GM18858 (cell line): ENCODE results near the gene NPHP4.

ENCODE experiments used
- ATAC-seq: cut with Tn5 transposase; IDR thresholded peaks from one replicate; pipeline ENCODE4 v1.9.1; 2021; ENCODE audit not compliant: unreplicated experiment

The NPHP4 gene

GRCh38 chr1:5974631-5975030 lies 17.6 kb downstream of the NPHP4 start:
- no peak for ATAC-seq

- no peak for ATAC-seq
Observed at GRCh38 chr1:5973771-5974170, 18.5 kb downstream of the NPHP4 start.

GRCh38 chr1:5972198-5972520 lies 20.1 kb downstream of the NPHP4 start:
- no peak for ATAC-seq

DNA sequence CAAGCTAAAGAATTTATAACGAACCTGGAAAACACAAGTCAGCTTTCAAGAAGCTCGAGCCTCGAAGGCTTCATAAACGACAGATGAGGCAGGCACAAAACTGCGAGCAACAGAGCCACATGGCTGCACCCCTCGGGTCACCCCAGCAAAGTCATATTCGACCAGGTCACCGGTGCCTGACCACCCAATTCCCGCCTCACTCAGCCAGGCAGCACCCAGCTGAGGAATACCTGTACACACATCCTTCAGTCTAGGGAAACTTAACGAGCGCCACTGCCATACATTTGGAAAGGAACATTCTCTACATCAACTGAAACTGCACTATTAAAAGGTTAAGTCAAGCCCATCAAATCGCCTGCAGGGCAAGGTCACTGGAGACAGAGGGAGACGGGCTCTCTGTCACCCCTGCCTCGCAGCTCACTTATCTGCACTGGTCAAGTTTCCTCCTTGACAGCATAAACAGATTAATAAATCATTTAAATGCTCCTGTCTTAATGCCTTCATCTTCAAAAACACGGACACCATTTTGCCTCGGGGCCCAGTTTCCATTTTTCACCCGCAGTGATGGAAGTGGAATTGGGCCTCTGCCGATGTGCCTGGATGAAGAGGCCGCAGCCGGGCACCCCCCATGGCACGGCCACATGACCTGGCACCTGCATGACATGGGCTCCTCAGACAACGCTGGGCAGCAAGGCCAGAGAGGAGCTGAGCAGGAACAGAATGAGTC lies 20.6 kb downstream of the NPHP4 start:
- ATAC-seq: no peak

DNA sequence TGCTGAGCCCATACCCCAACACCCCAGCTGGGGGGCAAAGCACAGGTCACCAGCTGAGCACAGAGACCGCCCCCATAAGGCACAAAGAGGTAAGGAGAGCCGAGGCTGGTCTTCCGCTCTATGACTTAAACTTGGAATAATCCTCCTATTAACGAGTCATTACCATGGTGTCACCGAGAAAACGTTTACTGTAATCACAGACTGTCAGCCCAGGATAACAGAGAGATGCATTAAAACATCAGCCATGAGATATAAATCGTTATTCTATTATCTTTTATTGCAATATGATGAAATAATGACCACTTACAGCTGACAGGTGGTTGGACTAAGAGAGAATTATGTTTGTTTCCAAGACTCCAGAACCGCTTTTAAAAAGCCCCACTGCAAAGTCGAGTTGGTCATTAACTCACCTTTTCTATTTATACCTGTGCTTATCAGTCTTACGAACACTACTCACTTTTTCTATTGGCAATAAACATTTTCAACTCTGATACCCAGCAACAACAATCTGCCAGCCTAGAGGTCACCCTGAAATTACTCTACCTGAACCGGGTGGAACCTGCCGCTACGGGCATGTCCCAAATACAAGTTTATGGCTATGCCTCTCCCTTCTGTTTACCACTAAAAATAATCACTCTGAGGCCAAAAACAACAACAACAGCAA lies 21.5 kb downstream of the NPHP4 start:
- ATAC-seq: no peak

DNA sequence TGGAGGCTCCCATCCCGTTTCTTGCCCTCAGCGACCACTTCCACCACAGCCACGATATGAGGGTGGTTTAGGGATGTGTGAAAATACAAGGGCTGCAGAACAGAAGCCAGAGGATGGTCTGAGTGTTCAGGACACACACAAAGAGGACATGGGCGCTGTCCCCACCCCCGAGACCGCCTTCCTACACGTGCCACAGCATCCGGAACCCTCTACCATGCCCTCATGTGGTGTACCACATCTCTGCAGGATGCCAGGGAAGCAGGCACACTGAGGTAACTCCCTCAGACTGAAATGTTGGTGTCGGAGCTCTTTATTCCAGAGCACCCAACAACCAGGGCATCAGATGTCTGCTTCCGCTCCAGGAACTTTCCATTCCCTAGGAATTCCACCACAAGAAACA lies 23.1 kb downstream of the NPHP4 start:
- ATAC-seq: no peak

GRCh38 chr1:5968161-5968736 lies 24.0 kb downstream of the NPHP4 start:
- ATAC-seq: no peak

GRCh38 chr1:5967351-5968160 lies 24.7 kb downstream of the NPHP4 start:
- no peak for ATAC-seq

- no peak for ATAC-seq
Observed at GRCh38 chr1:5966543-5967205, 25.6 kb downstream of the NPHP4 start.

GRCh38 chr1:5965586-5966131 lies 26.6 kb downstream of the NPHP4 start:
- no peak for ATAC-seq

DNA sequence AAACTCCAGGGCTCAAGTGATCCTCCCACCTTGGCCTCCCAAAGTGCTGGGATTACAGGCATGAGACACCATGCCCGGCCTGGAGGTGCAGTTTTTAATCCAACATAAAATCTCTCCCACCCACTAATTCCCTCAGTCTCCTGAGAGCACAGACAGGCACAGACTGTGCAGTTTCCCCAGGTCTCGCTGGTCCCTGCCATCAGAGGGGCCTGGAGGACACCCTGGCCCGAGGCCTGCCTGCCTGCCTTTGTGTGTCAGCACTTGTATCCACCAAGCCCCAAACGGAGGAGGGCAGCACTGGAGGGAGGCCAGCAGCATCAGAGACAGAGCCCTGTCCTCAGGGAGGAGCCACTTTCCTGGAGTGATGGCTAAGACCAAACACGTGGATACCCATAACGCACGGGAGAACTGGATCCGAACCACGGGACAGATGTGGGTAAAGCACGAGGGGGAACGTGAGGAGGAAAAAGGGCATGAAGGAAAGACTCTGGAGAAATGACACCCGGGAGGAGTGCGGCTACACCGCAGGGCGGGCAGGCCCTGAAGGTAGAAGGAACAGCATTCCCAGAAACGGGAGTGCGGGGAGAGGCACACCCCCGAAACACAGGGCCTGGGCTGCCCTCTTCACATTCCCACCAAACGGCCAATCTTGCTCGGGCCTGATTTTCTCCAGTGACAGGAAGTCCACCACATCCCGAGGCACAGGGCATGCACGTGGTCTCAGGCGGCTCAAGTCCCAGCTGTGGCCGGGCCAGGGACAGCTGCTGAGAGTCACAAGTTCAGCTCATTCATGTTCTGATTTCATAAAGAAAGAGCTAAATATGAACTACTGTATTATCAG lies 29.7 kb downstream of the NPHP4 start:
- no peak for ATAC-seq

DNA sequence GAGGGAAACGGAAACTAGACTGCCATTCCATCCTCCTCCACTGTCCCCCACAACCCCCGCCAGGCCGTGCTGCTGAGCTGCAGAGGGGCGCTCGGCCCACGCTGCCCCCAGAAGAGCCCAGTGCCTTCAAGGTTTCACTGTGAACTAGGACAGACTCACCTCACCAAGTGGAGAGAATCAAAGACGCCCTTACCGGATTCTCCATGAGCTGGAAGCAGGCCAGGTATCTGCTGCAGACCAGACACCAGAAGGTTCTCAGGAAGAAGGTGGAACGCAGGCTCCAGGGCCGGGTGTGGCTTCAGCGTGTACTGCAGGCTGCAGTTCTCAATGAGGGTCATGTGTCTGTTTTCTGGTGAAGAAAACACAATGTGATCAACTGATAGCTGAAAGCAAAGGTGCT lies 30.6 kb downstream of the NPHP4 start:
- no peak for ATAC-seq

DNA sequence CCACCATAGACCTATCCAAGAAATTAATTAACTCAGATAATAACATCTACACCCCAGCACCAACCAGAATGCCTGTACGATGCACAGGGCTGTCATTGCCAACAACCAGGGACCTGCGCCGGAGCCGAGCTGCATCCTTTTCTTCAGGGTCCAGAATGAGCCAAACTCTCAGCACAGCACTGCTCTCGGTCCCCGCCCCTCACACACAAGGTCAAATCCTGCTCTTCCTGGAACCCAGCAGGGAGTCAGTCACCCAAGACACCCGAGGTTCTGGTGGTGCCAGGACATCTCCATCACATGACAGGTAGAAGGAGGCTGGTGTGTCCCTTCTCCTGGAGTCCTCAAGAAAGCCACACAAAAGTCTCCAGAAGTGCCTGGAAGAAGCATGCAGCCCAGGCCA lies 31.9 kb downstream of the NPHP4 start:
- ATAC-seq: no peak

GRCh38 chr1:5959667-5960230 lies 32.5 kb downstream of the NPHP4 start:
- no peak for ATAC-seq

DNA sequence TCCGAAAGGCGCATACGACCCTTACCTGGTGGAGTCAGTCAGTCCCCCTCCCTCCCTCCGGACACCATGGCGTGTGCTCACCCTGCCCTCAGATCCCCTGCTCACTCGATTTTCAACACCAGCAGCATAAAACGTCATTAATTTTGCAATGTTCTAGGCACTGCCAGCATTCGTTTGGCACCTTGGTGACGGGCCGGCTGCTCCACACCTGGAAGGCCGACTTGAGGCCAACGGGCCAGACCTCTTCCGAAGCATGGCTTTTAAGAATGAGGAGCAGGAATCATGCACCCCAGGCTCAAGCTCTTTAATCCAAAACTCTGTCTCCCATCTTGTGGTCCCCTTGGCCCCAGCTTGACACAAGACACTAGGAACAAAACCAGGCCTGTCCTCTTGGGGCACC lies 33.1 kb downstream of the NPHP4 start:
- ATAC-seq: no peak

- no peak for ATAC-seq
Observed at GRCh38 chr1:5956022-5956830, 36.0 kb downstream of the NPHP4 start.

DNA sequence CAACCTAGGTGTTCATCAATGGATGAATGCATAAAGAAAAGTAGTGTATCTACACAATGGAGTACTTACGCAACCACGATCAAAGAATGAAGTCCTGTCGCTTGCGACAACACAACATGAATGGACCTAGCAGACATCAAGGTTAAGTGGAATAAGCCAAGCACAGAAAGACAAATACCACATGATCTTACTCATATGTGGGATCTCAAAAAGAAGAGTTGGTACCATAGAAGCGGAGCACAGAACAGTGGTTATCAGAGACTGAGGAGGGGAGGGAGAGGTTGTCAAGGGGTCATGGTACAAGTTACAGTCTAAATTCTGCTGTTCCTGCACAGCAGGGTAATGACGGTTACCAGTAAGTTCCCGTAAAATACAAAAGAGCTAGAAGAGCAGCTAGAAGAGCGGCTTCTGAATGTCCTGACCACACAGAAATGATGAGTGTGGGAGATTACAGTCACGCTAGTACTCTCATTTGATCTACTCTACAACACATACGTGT lies 36.7 kb downstream of the NPHP4 start:
- ATAC-seq: no peak

DNA sequence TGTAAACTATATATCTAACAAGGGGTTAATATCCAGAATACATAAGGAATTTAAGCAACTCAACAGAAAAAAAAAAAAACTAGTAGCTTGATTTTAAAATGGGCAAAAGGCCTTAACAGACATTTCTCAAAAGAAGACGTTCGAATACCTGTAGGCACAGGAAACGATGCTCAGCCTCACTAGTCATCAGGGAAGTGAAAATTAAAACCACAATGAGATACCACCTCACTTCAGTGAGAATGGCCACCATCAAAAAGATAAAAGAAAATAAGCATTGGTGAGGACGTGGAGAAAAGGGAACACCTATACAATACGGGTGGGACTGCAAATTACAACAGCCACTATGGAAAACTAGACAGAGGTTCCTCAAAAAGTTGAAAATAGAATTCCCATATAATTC lies 37.3 kb downstream of the NPHP4 start:
- no peak for ATAC-seq

DNA sequence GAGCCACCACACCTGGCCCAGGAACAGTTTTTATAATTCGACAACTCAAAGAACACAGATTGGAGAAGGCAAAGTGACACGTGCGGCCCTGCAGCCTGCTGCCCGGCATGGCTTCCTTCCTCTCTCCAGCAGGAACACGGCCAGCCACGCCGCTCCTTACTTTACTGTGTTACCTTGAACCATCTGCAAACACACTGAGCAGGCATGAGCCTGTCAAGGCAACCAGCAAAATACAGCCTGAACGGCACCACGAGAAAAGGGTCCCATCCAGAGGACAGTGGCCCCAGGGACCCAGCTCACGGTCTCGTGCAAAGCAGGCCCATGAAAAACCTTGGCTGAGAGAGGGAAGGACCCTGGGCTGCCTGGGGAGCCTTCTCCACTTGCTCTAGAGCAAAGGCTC lies 38.8 kb downstream of the NPHP4 start:
- ATAC-seq: no peak
